HuH-7 (cell line): ENCODE data around the gene TNS3.

Experiments used
- DNase-seq: peaks from one replicate; pipeline ENCODE4 v3.0.0; 2011; ENCODE audit warnings: low spot score

TNS3 gene

DNA sequence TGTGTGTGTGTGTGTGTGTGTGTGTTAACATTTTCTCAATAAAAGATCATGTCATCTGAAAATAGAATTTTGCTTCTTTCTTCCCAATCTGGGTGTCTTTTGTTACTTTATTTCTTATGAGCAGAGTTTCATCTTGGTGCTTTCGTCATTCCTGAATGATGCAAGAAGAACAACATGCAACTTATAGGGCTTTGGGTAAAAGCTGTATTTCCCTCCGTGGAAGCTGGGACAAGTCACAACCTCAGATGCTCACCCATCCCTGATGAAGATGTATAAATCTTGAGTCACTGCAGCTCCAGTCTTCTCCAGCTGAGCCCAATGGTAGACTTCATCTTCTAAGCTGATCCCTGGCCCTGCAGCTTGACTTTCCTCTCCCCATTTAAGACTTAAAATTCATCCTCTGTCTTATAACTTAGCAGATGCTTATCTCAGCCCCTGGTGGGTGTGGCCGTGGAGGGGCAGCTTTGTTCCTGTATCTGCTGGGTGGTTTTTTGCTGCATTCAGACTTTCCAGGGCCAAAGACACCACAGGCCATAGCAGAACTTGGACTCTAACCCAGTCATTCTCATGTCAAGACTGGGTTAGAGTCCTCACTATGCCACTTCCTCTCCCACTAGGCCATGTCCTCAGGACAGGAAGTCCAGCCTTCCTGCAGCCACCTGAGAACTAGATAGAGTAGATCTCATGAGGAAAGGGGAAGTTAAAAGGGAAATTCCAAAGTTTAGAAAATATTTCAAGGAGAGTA, 356.4 kb downstream of the TNS3 start:
- DNase-seq: no peak
